ENCODE data around the gene HAGH.
A peak's percentile ranks its signal among the peaks of the same experiment; 100 is the strongest.

Gene HAGH

DNA sequence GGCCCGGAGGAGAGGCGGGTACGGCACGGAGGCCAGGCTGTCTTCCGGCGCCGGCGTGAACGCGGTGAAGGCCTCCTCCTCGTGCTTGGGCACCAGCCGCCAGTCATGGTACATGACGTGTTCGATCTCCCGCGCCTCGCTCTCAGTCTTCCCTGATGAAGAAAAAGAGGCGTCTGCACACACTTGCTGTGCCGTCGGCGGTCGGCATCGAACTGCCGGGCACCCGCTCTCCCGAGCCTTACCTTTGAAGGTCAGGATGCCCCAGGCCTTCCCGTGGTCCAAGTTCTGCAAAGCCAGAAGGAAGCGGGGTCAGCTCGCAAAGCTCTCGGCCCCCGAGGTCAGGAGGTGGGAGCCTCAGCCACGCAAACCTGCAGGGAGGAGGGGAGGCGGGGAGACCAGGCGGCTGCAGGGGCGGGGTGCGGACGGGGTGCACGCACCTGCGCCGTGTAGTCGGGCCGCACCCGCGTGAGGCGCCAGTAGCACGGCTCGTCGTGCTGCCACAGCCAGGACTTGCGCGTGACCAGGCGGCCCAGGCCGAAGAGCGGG lies 54.2 kb downstream of the HAGH start, which contains the start of gene EME2:
TSS of gene EME2 (plus strand) at position 449 of the 546 bp plus-strand sequence. CDS start 418 bp downstream, outside the sequence.
- peak; percentile 72 for DNase-seq

GRCh38 chr16:1771864-1772361 lies 54.7 kb downstream of the HAGH start:
- no peak for DNase-seq

DNA sequence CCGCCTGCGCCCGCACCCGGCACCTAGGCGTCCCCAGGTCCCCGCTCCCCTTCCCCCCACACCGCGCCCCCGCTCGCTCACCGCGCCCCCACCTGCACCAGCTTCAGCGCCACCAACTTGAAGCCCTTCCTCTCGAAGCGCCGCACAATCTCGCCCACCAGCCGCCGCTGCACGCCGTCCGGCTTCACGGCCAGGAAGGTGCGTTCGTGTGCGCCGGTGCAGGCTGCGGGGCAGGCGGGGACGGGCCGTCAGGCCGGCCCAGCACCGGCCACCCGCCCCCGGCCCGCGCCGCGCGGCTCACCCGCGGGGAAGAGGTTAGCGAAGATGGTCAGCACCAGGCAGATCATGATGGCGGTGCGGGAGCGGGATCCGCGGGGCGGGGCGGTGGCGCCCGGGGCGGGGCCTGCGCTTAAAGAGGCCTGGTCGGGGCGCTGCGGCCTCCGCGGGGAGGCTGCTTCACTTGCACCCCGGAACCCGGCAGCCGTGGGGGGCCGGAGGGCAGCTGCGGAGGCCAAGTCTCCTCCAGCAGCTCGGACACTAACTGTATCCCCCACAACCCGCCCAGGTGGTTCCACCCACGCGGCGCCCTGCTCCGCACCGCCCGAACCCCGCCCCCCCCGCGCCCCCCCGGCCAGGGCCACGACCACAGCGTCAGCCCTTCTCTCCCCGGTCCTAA lies 55.3 kb downstream of the HAGH start, which contains the start of gene NME3:
TSS of gene NME3 (minus strand) at position 356 of the 676 bp plus-strand sequence. CDS start at position 347, 9 bp downstream.
- DNase-seq: peak; percentile 85

GRCh38 chr16:1770328-1771187 lies 56.1 kb downstream of the HAGH start:
- DNase-seq: peak; percentile 50

- DNase-seq: no peak
Observed at GRCh38 chr16:1769402-1770300, 57.0 kb downstream of the HAGH start.

DNA sequence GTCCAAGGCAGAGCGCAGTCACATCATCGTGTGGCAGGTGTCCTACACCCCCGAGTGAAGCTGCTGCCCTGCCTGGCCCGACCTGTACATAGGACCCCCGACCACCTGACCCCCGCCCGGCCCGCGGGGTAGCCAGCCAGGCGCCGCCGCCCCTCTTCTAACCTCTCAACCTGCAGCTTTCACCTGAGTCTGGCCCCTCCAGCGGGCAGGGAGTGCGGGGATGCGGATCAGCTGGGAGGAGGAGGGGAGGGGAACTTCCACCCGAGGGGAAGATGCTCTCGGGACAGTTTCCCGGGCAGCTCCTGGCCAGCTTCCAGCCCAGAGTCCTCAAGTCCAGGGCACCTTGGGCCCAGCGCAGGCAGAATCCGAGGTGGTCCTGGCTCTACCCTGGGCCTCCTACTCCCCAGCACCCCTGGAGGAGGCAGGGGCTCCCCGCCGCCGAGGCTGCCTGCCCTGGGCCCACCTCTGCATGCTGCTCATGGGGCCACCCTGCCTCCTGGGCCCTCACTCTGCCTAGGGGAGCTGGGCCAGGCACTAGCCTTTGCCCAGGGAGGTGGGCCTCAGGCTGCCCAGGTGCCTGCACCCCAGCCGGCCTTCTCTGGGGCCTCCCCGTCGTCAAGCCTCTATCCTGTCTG lies 57.7 kb downstream of the HAGH start:
- no peak for DNase-seq

GRCh38 chr16:1768061-1768766 lies 58.4 kb downstream of the HAGH start:
- DNase-seq: no peak

- DNase-seq: no peak
Observed at GRCh38 chr16:1767116-1767994, 59.3 kb downstream of the HAGH start.

DNA sequence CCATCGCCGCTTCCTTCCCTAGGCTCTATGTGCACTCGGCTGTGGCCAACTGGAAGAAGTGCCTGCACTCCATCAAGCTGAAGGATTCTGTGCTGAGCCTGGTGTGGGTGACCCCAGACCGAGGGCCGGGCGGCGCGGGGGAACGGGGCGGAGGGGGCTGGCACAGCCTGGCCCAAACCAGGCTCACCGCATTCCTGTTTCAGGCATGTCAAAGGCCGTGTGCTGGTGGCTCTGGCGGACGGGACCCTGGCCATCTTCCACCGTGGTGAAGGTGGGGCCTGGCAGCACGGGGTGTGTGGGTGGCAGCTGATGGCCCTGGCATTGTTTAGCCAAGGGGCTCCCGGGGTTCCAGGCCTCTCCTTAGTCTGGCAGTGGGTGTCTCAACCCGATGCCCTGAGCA lies 59.9 kb downstream of the HAGH start:
- DNase-seq: no peak

DNA sequence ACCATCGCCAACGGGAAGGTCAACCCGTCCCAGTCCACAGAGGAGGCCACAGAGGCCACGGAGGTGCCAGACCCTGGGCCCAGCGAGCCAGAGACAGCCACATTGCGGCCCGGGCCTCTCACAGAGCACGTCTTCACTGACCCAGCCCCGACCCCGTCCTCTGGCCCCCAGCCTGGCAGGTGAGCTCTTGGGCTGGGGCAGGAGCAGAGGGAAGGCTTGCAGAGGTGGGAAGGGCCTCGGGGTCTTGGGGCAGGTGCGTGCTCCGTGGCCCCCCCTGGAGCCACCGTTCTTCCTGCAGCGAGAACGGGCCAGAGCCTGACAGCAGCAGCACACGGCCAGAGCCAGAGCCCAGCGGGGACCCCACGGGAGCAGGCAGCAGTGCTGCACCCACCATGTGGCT lies 60.4 kb downstream of the HAGH start:
- DNase-seq: no peak

- no peak for DNase-seq
Observed at GRCh38 chr16:1765826-1766225, 60.8 kb downstream of the HAGH start.

- DNase-seq: no peak
Observed at GRCh38 chr16:1764971-1765370, 61.7 kb downstream of the HAGH start.

- DNase-seq: peak; percentile 41
Observed at GRCh38 chr16:1763521-1764511, 62.8 kb downstream of the HAGH start.

DNA sequence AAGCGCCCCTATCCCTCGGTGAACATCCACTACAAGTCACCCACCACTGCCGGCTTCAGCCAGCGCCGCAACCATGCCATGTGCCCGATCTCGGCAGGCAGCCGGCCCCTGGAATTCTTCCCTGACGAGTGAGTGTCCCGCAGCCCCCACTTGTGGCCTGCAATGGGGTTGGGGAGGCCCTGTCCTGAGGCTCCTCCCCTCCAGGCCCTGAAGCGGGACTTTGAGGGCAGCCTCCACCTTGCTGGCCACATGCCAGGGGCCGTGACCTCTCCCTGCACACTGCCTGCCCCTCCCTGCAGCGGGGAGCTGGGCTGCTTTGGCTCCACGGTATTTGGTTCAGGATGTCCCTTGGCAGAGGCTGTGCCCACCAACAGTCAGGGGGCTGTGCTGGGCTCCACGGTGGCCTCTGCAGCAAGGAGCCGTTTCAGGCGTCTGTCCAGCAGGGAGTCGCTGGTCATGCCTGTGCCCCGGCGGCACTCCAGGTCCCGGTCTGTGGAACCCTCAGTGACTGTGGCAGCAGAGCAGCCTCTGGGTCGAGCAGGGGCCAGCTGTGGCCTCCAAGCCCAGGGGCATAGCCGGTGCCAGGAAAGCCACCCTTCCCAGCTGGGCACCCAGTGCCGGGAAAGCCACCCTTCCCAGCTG lies 63.6 kb downstream of the HAGH start:
- no peak for DNase-seq

- DNase-seq: no peak
Observed at GRCh38 chr16:1762196-1762878, 64.3 kb downstream of the HAGH start.

- DNase-seq: no peak
Observed at GRCh38 chr16:1761751-1762150, 64.9 kb downstream of the HAGH start.

- DNase-seq: no peak
Observed at GRCh38 chr16:1760911-1761310, 65.7 kb downstream of the HAGH start.

DNA sequence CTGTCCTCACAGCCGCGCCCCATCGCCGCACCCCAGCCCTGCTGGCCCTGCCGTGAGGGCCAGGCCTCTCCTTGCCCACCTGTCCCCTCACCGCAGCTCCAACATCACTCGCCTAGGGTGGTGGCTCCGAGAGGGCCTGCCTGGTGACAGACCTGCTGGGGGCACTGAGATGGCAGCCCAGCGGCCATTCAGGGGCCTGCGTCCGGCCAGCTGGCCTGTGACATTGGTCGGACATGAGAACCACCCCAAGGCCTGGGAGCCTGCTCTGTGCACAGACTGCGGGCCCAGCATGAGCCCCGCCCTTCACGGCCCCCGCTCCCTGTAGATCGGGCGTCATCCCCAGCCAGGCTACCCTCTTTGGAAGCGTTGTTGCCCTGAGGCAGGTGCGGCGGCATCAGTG lies 67.1 kb downstream of the HAGH start:
- DNase-seq: no peak

Data from hematopoietic multipotent progenitor cell treated with erythropoietin and hydrocortisone succinate and interleukin-3 and kit ligand, for 4 days (in vitro differentiated cells).